Activated T-helper 17 cell treated with anti-CD3 and anti-CD28 coated beads, Interleukin-2, amount 50 U/mL, for 72 hours (primary cell): ENCODE measurements around the gene SLC39A10. TPM values are rescaled to one million over a fixed set of nuclear protein-coding genes. Genes with fewer than 3 reads are reported as not detected.

ENCODE experiments used
- ATAC-seq: fragments of 150-1000 bp; cut with Tn5 transposase; replicated peaks from 2 replicates; pipeline ENCODE4 v1.10.0; 2021; ENCODE audit warnings: mild to moderate bottlenecking, moderate library complexity
- H3K27ac Mint-ChIP-seq: one replicate; pipeline ENCODE4 v1.8.0; 2022; ENCODE audit warnings: mixed read lengths
- H3K27me3 Mint-ChIP-seq: one replicate; pipeline ENCODE4 v1.8.0; 2022; ENCODE audit warnings: mixed read lengths
- H3K36me3 Mint-ChIP-seq: one replicate; pipeline ENCODE4 v1.8.0; 2022; ENCODE audit warnings: low read depth, mild to moderate bottlenecking, mixed read lengths
- H3K4me1 Mint-ChIP-seq: one replicate; pipeline ENCODE4 v1.8.0; 2022; ENCODE audit warnings: mixed read lengths
- H3K4me3 Mint-ChIP-seq: one replicate; pipeline ENCODE4 v1.8.0; 2022; ENCODE audit warnings: mild to moderate bottlenecking, mixed read lengths
- H3K9me3 Mint-ChIP-seq: one replicate; pipeline ENCODE4 v1.8.0; 2022; ENCODE audit warnings: mixed read lengths
- total RNA-seq, 2 donors: library from RNA; stranded (reverse); gene quantifications; one replicate each; pipeline ENCODE4 v1.2.3, GENCODE V29; 2022

Gene SLC39A10
- 100 to 1,000 TPM in 1 of 2 donors, 10 to 100 TPM in 1; 62.2 to 102 TPM for total RNA-seq

DNA sequence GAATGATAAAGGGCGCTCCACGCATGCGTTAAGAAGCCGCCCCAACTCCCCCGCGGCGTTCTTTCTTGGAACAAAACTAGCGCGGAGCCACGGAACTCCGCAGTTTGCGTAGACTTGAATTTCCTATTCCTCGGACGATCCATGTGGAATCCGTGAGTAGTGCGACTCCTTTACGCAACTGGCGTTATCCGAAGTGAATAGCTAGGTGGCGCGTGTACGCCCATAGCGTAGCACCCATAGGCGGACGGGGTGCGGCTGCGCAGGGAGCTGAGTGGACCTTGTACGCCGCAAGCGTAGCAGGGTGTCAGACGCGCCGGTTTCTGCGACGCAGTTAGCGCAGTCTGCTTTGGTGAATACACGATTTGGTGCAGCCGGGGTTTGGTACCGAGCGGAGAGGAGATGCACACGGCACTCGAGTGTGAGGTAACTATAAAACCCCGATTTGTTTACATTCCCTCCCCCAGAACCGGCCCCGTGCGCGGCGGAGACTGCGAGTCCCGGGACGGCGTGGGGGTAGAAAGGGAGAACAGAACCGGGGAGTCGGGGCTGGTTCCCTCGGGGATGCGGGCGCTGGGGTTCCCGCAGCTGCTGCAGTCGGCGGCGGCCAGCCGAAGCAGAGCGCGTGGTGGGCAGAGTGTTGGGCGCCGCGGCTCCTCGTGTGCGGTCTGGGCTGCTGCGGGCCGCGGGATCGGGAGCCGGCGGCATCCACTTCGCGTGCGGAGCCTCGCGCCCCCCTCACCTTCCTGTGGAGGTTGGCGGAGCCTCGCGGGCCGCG, at the start of gene SLC39A10:
SLC39A10 (plus strand) TSS at position 368 of the 775 bp plus-strand sequence. CDS start 22,817 bp downstream, outside the sequence.
- peak; percentile 84 for ATAC-seq
- no peaks in the 10 kb centered on the region for H3K27me3 Mint-ChIP-seq
- H3K4me3 Mint-ChIP-seq = peak within 1 kb of the TSS; percentile 98
- no peaks in the 10 kb centered on the region for H3K9me3 Mint-ChIP-seq
- peaks cover 39% of the 10 kb centered on the region for H3K36me3 Mint-ChIP-seq
- H3K27ac Mint-ChIP-seq = peak within 1 kb of the TSS; percentile 100
- H3K4me1 Mint-ChIP-seq = peaks cover 18% of the 10 kb centered on the region

- Mint-ChIP-seq H3K27ac (peak overlapping the region; percentile 51), H3K4me3 (peak overlapping the region; percentile 15), H3K9me3 (no peaks in the 10 kb centered on the region), H3K36me3 (no peaks in the 10 kb centered on the region), H3K4me1 (peaks cover 5% of the 10 kb centered on the region), H3K27me3 (no peaks in the 10 kb centered on the region)
- ATAC-seq = peak; percentile 68
Measured at GRCh38 chr2:195608768-195609454, 48.1 kb upstream of the SLC39A10 start.

GRCh38 chr2:195610717-195611116, 46.3 kb upstream of the SLC39A10 start:
- peaks cover 5% of the 10 kb centered on the region for H3K4me1 Mint-ChIP-seq
- H3K27me3 Mint-ChIP-seq = no peaks in the 10 kb centered on the region
- no peaks in the 10 kb centered on the region for H3K36me3 Mint-ChIP-seq
- no peak overlapping the region for H3K4me3 Mint-ChIP-seq
- no peak overlapping the region for H3K27ac Mint-ChIP-seq
- ATAC-seq = no peak
- no peaks in the 10 kb centered on the region for H3K9me3 Mint-ChIP-seq

GRCh38 chr2:195612611-195613495, 44.2 kb upstream of the SLC39A10 start:
- Mint-ChIP-seq H3K27ac (no peak overlapping the region), H3K27me3 (no peaks in the 10 kb centered on the region), H3K36me3 (no peaks in the 10 kb centered on the region), H3K9me3 (no peaks in the 10 kb centered on the region), H3K4me1 (peaks cover 5% of the 10 kb centered on the region), H3K4me3 (no peak overlapping the region)
- ATAC-seq = no peak

GRCh38 chr2:195613922-195614321, 43.1 kb upstream of the SLC39A10 start:
- no peaks in the 10 kb centered on the region for H3K9me3 Mint-ChIP-seq

DNA sequence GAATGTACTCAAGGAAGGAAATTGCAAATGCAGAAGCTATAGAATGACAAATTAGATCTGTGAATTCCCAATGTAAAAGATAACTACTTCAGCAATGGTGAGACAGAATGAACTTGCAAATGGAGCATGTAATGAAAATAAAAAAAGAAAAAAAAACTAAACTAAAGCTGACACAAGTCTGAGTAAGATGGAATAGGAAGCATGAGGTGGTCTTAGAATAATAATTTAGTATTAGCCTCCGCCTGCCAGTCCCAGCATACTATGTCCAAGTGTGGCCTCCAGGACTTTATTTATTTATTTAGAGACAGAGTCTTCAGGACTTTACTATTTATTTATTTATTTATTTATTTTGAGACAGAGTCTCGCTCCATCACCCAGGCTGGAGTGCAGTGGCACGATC, 37.4 kb upstream of the SLC39A10 start:
- H3K4me3 Mint-ChIP-seq = no peak overlapping the region
- H3K36me3 Mint-ChIP-seq = no peaks in the 10 kb centered on the region
- H3K27ac Mint-ChIP-seq = no peak overlapping the region
- ATAC-seq = no peak
- no peaks in the 10 kb centered on the region for H3K4me1 Mint-ChIP-seq
- no peaks in the 10 kb centered on the region for H3K27me3 Mint-ChIP-seq
- H3K9me3 Mint-ChIP-seq = no peaks in the 10 kb centered on the region

More at GRCh38 chr2:195613922-195614321, 43.1 kb upstream of the SLC39A10 start:
- peak; percentile 32 for ATAC-seq
- no peak overlapping the region for H3K4me3 Mint-ChIP-seq
- no peak overlapping the region for H3K27ac Mint-ChIP-seq
- no peaks in the 10 kb centered on the region for H3K27me3 Mint-ChIP-seq
- no peaks in the 10 kb centered on the region for H3K36me3 Mint-ChIP-seq
- H3K4me1 Mint-ChIP-seq = peaks cover 5% of the 10 kb centered on the region

DNA sequence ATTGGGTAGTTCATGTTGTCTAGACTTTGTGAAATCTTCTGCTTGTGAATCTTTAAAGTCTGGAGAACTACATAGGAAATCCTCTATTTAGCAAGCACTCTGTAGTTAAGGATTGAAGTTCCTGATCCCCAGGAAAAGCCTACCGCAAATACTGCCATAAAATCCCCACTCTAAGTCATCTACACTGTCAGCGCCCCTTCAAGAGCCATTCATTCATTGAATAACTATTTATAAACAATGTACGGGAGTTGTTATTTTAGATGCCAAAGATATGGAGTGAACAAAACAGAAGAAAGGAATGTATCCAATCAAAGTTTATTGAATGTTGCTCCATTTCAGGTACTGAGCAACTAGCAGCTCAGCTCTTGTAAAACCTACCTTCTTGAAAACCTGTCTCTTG, 36.5 kb upstream of the SLC39A10 start:
- Mint-ChIP-seq H3K27me3 (no peaks in the 10 kb centered on the region), H3K36me3 (no peaks in the 10 kb centered on the region), H3K4me1 (no peaks in the 10 kb centered on the region), H3K4me3 (no peak overlapping the region), H3K27ac (no peak overlapping the region), H3K9me3 (no peaks in the 10 kb centered on the region)
- ATAC-seq = no peak

- Mint-ChIP-seq H3K36me3 (no peaks in the 10 kb centered on the region), H3K27ac (no peak overlapping the region), H3K9me3 (no peaks in the 10 kb centered on the region), H3K4me3 (no peak overlapping the region), H3K4me1 (no peaks in the 10 kb centered on the region), H3K27me3 (no peaks in the 10 kb centered on the region)
- no peak for ATAC-seq
Measured at GRCh38 chr2:195622966-195623365, 34.1 kb upstream of the SLC39A10 start.

- H3K36me3 Mint-ChIP-seq = no peaks in the 10 kb centered on the region
- no peaks in the 10 kb centered on the region for H3K27me3 Mint-ChIP-seq
- peaks cover 4% of the 10 kb centered on the region for H3K9me3 Mint-ChIP-seq
- H3K27ac Mint-ChIP-seq = no peak overlapping the region
- peaks cover 5% of the 10 kb centered on the region for H3K4me1 Mint-ChIP-seq
- no peak for ATAC-seq
- no peak overlapping the region for H3K4me3 Mint-ChIP-seq
Measured at GRCh38 chr2:195626507-195626906, 30.5 kb upstream of the SLC39A10 start.

DNA sequence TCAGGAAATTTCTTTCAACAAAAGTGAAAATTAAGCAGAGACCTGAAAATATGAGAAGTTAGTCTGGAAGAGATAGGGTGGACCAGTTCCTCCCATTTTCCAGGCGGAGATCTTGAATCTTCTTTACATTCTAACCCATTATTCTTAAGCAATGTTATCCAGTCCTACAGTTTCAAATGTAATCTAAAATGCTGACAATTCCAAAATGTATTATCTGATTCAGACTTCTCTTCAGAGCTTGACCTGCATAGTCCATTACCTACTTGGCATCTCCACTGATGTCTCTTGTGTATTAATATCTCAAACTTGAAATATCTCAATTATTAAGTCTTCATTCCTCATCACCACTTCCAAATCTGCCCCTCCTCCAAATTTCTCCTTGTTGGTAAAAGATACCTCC, 28.4 kb upstream of the SLC39A10 start:
- ATAC-seq = no peak
- peaks cover 4% of the 10 kb centered on the region for H3K9me3 Mint-ChIP-seq
- H3K27me3 Mint-ChIP-seq = no peaks in the 10 kb centered on the region
- H3K27ac Mint-ChIP-seq = no peak overlapping the region
- H3K4me1 Mint-ChIP-seq = peaks cover 5% of the 10 kb centered on the region
- no peak overlapping the region for H3K4me3 Mint-ChIP-seq
- H3K36me3 Mint-ChIP-seq = no peaks in the 10 kb centered on the region

DNA sequence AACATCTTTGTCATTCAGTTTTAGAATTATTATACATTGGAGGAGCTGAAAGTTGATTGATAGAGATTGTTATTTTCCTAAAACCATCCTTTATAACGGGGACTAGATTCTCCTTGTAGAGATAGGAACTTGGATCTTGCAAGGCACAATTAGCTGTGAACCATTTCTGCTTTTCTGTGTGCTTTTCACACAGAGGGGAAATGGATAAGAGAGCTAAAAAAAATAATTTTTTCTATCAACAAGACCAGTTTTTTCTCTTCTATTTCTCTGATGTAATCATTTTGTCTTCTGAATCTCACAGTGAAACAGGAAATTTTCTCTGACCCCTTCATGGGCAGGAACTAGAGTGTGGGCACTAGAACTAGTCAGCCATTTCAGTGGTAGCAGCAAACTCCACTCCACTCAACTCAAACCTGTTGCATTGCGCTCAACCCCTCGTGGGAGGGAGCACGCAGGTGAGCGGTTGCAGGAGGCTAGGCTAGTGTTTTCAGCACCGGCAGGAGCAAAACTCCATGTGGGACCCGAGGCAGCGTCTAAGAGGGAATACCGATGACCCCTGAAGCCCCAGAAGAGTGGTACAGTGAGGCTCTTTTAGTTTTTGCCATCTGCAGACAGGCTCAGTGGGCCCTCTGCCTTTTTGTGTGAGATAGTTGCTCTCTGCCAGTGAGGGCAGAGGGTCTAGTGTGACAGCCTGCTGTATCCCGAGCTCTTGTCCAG, 24.0 kb upstream of the SLC39A10 start:
- H3K27ac Mint-ChIP-seq = no peak overlapping the region
- H3K9me3 Mint-ChIP-seq = peaks cover 7% of the 10 kb centered on the region
- H3K4me1 Mint-ChIP-seq = peaks cover 5% of the 10 kb centered on the region
- no peak overlapping the region for H3K4me3 Mint-ChIP-seq
- H3K36me3 Mint-ChIP-seq = no peaks in the 10 kb centered on the region
- ATAC-seq = no peak
- no peaks in the 10 kb centered on the region for H3K27me3 Mint-ChIP-seq

DNA sequence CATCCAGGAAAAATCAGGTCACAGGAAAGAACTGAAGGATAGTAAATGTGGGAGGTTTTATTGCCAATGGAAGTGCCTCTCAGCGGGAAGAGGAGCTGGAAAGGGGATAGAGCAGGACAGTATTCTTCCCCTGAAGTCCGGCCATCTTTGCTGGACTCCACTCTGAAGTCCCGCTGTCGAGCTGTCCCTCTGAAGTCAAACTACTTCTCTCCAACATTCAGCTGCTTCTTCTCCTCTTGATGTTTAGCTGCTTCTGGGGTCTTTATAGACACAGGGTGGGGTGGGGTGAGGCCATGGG, 23.5 kb upstream of the SLC39A10 start:
- no peaks in the 10 kb centered on the region for H3K36me3 Mint-ChIP-seq
- no peak overlapping the region for H3K27ac Mint-ChIP-seq
- H3K9me3 Mint-ChIP-seq = peaks cover 7% of the 10 kb centered on the region
- ATAC-seq = no peak
- peaks cover 5% of the 10 kb centered on the region for H3K4me1 Mint-ChIP-seq
- H3K4me3 Mint-ChIP-seq = no peak overlapping the region
- H3K27me3 Mint-ChIP-seq = no peaks in the 10 kb centered on the region

DNA sequence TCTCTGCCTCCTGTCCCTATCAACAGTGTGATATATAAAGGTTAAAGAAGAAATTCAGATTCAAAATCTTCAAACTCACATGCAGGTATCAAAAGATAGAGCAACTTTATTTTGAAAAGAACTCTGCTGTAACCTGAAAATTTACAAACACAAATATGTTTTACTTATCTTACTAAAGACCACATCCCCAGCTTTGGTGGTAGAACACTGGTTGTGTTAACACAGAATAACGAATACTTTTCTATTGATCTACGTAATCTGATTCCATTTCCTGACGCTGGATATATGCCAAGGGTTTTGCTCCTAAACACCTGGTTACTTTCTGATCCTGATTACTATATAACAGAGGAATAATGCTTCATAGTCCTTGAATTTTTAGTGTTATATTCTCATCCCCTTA, 23.1 kb upstream of the SLC39A10 start:
- no peak for ATAC-seq
- H3K4me1 Mint-ChIP-seq = peaks cover 5% of the 10 kb centered on the region
- no peak overlapping the region for H3K4me3 Mint-ChIP-seq
- H3K36me3 Mint-ChIP-seq = no peaks in the 10 kb centered on the region
- H3K9me3 Mint-ChIP-seq = peaks cover 7% of the 10 kb centered on the region
- no peak overlapping the region for H3K27ac Mint-ChIP-seq
- H3K27me3 Mint-ChIP-seq = no peaks in the 10 kb centered on the region

- no peak overlapping the region for H3K27ac Mint-ChIP-seq
- no peak for ATAC-seq
Measured at GRCh38 chr2:195636890-195637289, 20.1 kb upstream of the SLC39A10 start.

More at GRCh38 chr2:195636890-195637289, 20.1 kb upstream of the SLC39A10 start:
- Mint-ChIP-seq H3K4me3 (no peak overlapping the region), H3K27me3 (no peaks in the 10 kb centered on the region), H3K9me3 (peaks cover 3% of the 10 kb centered on the region), H3K4me1 (no peaks in the 10 kb centered on the region), H3K36me3 (no peaks in the 10 kb centered on the region)
